ENCODE results near the gene ZMYM1. TPM values are rescaled to one million over a fixed set of nuclear protein-coding genes. Genes with fewer than 3 reads are reported as not detected.

The ZMYM1 gene
- total and polyA plus RNA-seq, 11 donors: 2.0 to 9.7 (median 5.4) TPM

DNA sequence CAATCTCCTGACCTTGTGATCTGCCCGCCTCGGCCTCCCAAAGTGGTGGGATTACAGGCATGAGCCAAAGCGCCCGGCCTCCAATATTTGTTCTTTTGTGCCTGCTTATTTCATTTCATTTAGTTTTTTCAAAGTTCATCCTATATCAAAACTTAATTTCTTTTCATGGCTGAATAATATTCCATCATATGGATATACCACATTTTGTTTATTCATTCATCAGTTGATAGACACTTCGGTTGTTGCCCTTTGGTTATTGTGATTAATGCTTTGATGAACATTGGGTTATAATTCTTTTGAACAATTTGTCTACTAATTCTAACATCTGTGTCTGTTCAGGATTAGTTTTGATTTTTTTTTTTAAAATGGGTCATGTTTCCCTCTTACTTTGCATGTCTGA is 72.0 kb downstream of the ZMYM1 start:
- no peak for TF ChIP-seq POLR2A (IDR thresholded peaks at IDR 0.05)
- TF ChIP-seq, protein P1, sequence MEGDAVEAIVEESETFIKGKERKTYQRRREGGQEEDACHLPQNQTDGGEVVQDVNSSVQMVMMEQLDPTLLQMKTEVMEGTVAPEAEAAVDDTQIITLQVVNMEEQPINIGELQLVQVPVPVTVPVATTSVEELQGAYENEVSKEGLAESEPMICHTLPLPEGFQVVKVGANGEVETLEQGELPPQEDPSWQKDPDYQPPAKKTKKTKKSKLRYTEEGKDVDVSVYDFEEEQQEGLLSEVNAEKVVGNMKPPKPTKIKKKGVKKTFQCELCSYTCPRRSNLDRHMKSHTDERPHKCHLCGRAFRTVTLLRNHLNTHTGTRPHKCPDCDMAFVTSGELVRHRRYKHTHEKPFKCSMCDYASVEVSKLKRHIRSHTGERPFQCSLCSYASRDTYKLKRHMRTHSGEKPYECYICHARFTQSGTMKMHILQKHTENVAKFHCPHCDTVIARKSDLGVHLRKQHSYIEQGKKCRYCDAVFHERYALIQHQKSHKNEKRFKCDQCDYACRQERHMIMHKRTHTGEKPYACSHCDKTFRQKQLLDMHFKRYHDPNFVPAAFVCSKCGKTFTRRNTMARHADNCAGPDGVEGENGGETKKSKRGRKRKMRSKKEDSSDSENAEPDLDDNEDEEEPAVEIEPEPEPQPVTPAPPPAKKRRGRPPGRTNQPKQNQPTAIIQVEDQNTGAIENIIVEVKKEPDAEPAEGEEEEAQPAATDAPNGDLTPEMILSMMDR (IDR thresholded peaks at IDR 0.05): no peak
- no peak for ATAC-seq
- intact Hi-C loops (cut with DNase I): no loop called here

GRCh38 chr1:35164893-35165292 is 85.7 kb downstream of the ZMYM1 start:
- Histone ChIP-seq H3K27ac (no peak overlapping the region), H3K4me3 (no peak overlapping the region), H3K9me3 (peaks cover 0 to 25% (median 8%) of the 10 kb centered on the region in 12 donors), H3K27me3 (no peaks in the 10 kb centered on the region), H3K4me1 (no peaks in the 10 kb centered on the region), H3K36me3 (no peaks in the 10 kb centered on the region)
- ATAC-seq (no peak), DNase-seq (no peak)
- TF ChIP-seq, protein P1 (IDR thresholded peaks at IDR 0.05): no peak
- no peak for TF ChIP-seq POLR2A (IDR thresholded peaks at IDR 0.05)
- WGBS, 4 donors: 93 to 98% (median 96%) methylated on average over 3 of the region's 3 CpGs
- intact Hi-C loops (cut with DNase I): no loop called here

More for the DNA sequence above, 72.0 kb downstream of the ZMYM1 start:
- H3K9me3 ChIP-seq: peaks cover 0 to 8% (median 0%) of the 10 kb centered on the region in 12 donors
- H3K36me3 ChIP-seq: no peaks in the 10 kb centered on the region
- no peaks in the 10 kb centered on the region for H3K4me1 ChIP-seq
- H3K4me3 ChIP-seq: no peak overlapping the region
- no peaks in the 10 kb centered on the region for H3K27me3 ChIP-seq
- no peak overlapping the region for H3K27ac ChIP-seq
- no peak for DNase-seq
- 93 to 97% (median 96%) methylated on average over 5 of the region's 5 CpGs for WGBS, 4 donors

Other genes with a start within 250 kb of the ZMYM1 start
- gene SMIM12, start 219.6 kb upstream of the ZMYM1 start, total RNA-seq: 10 to 100 TPM; 33.5 to 52.4 (median 37.8) TPM
- 10 to 100 TPM; 16.1 to 98.5 TPM for gene SMIM12, start 219.6 kb upstream of the ZMYM1 start, polyA plus RNA-seq
- under 1 TPM in 2 of 9 donors, not detected in 7; 0.07 to 0.51 TPM for gene DLGAP3, start 149.7 kb upstream of the ZMYM1 start, total RNA-seq
- under 1 TPM in 1 of 2 donors, not detected in 1; 0.10 TPM for gene DLGAP3, start 149.7 kb upstream of the ZMYM1 start, polyA plus RNA-seq
- 10 to 100 TPM in 4 of 9 donors, 1 to 10 TPM in 5; 4.0 to 19.9 (median 8.6) TPM for gene TMEM35B, start 94.0 kb upstream of the ZMYM1 start, total RNA-seq
- 10 to 100 TPM; 12.3 to 19.5 TPM for gene TMEM35B, start 94.0 kb upstream of the ZMYM1 start, polyA plus RNA-seq
- gene ZMYM6, start 47.4 kb upstream of the ZMYM1 start, total RNA-seq: 10 to 100 TPM in 7 of 9 donors, 1 to 10 TPM in 2; 6.1 to 19.7 (median 14.5) TPM
- 10 to 100 TPM in 1 of 2 donors, 1 to 10 TPM in 1; 9.1 to 11.3 TPM for gene ZMYM6, start 47.4 kb upstream of the ZMYM1 start, polyA plus RNA-seq
- gene SFPQ, start 113.8 kb downstream of the ZMYM1 start, total RNA-seq: 100 to 1,000 TPM in 2 of 9 donors, 10 to 100 TPM in 7; 58.6 to 114 (median 76.4) TPM
- gene SFPQ, start 113.8 kb downstream of the ZMYM1 start, polyA plus RNA-seq: 100 to 1,000 TPM in 1 of 2 donors, 10 to 100 TPM in 1; 74.9 to 103 TPM
- gene ZMYM4, start 189.3 kb downstream of the ZMYM1 start, total RNA-seq: 10 to 100 TPM; 18.8 to 44.3 (median 36.1) TPM
- gene ZMYM4, start 189.3 kb downstream of the ZMYM1 start, polyA plus RNA-seq: 10 to 100 TPM in 1 of 2 donors, 1 to 10 TPM in 1; 8.0 to 12.6 TPM

All from heart left ventricle (tissue), 16 donors.